Measurements from ENCODE around the gene PHF23.

DNA sequence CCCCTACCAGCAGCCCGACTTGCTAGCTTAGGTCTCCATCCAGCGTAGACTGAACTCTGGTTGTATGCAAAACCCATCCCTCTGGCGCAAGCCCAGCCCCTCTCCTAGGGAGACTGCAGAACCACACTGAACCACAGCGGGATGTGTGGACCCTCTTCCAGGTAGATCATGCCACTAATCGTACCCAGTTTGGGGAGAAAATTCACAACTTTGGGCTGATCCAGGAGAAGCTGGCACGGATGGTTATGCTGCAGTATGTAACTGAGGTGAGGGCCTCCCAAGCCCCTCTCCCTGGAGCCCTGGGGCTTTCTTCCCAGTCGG, 16.3 kb downstream of the PHF23 start:
- TF ChIP-seq, protein P1, sequence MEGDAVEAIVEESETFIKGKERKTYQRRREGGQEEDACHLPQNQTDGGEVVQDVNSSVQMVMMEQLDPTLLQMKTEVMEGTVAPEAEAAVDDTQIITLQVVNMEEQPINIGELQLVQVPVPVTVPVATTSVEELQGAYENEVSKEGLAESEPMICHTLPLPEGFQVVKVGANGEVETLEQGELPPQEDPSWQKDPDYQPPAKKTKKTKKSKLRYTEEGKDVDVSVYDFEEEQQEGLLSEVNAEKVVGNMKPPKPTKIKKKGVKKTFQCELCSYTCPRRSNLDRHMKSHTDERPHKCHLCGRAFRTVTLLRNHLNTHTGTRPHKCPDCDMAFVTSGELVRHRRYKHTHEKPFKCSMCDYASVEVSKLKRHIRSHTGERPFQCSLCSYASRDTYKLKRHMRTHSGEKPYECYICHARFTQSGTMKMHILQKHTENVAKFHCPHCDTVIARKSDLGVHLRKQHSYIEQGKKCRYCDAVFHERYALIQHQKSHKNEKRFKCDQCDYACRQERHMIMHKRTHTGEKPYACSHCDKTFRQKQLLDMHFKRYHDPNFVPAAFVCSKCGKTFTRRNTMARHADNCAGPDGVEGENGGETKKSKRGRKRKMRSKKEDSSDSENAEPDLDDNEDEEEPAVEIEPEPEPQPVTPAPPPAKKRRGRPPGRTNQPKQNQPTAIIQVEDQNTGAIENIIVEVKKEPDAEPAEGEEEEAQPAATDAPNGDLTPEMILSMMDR (IDR thresholded peaks at IDR 0.05 in 2 of 3, conservative IDR thresholded peaks at IDR 0.05 in 1 of 3; ENCODE audit: insufficient read depth in 2 of 3, low read depth in 1 of 3, low read length in 3 of 3): no peak
- TF ChIP-seq ZBTB17 (CRISPR knock-in tag; IDR thresholded peaks at IDR 0.05) (no peak), POLR2A (conservative IDR thresholded peaks at IDR 0.05) (peak; percentile 66), KDM1A (IDR thresholded peaks at IDR 0.05) (no peak), BHLHE40 (IDR thresholded peaks at IDR 0.05; ENCODE audit: low read length) (no peak), JUNB (CRISPR knock-in tag; conservative IDR thresholded peaks at IDR 0.05) (no peak), ZC3H4 (CRISPR knock-in tag; IDR thresholded peaks at IDR 0.05; ENCODE audit: borderline replicate concordance) (no peak)
- TF ChIP-seq, protein P2, sequence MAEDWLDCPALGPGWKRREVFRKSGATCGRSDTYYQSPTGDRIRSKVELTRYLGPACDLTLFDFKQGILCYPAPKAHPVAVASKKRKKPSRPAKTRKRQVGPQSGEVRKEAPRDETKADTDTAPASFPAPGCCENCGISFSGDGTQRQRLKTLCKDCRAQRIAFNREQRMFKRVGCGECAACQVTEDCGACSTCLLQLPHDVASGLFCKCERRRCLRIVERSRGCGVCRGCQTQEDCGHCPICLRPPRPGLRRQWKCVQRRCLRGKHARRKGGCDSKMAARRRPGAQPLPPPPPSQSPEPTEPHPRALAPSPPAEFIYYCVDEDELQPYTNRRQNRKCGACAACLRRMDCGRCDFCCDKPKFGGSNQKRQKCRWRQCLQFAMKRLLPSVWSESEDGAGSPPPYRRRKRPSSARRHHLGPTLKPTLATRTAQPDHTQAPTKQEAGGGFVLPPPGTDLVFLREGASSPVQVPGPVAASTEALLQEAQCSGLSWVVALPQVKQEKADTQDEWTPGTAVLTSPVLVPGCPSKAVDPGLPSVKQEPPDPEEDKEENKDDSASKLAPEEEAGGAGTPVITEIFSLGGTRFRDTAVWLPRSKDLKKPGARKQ (CRISPR knock-in tag; IDR thresholded peaks at IDR 0.05): no peak
- TF ChIP-seq, protein P3, sequence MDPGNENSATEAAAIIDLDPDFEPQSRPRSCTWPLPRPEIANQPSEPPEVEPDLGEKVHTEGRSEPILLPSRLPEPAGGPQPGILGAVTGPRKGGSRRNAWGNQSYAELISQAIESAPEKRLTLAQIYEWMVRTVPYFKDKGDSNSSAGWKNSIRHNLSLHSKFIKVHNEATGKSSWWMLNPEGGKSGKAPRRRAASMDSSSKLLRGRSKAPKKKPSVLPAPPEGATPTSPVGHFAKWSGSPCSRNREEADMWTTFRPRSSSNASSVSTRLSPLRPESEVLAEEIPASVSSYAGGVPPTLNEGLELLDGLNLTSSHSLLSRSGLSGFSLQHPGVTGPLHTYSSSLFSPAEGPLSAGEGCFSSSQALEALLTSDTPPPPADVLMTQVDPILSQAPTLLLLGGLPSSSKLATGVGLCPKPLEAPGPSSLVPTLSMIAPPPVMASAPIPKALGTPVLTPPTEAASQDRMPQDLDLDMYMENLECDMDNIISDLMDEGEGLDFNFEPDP (CRISPR knock-in tag; IDR thresholded peaks at IDR 0.05): no peak
- TF ChIP-seq, protein P4, sequence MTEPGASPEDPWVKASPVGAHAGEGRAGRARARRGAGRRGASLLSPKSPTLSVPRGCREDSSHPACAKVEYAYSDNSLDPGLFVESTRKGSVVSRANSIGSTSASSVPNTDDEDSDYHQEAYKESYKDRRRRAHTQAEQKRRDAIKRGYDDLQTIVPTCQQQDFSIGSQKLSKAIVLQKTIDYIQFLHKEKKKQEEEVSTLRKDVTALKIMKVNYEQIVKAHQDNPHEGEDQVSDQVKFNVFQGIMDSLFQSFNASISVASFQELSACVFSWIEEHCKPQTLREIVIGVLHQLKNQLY (CRISPR knock-in tag; conservative IDR thresholded peaks at IDR 0.05): no peak

Measured in K562 (cell line).